IPS-11a (cell line): ENCODE measurements around the gene BEST1.

ENCODE experiments used
- H3K4me3 ChIP-seq: one replicate; pipeline ENCODE4 v1.5.1; 2013; ENCODE audit warnings: low read depth, low read length, control low read depth

Gene BEST1

GRCh38 chr11:62012832-62013461 is 62.8 kb downstream of the BEST1 start:
- no peak overlapping the region for H3K4me3 ChIP-seq
